GM12873 (cell line): ENCODE data around the gene SCN2A.
A peak's percentile ranks its signal among the peaks of the same experiment; 100 is the strongest.

ENCODE experiments used
- CTCF ChIP-seq: IDR thresholded peaks from 2 replicates; pipeline ENCODE4 v1.5.1; 2012; ENCODE audit warnings: low read depth, mild to moderate bottlenecking, moderate library complexity, low read length, control low read depth; ENCODE audit not compliant: insufficient read depth; ENCODE audit errors: missing control alignments

Gene SCN2A

GRCh38 chr2:165401285-165401852, 162.2 kb downstream of the SCN2A start:
- TF ChIP-seq CTCF: peak; percentile 62

- no peak for TF ChIP-seq CTCF
Observed at GRCh38 chr2:165402162-165402561, 162.9 kb downstream of the SCN2A start.

GRCh38 chr2:165406173-165406572, 167.0 kb downstream of the SCN2A start:
- no peak for TF ChIP-seq CTCF

GRCh38 chr2:165407466-165407865, 168.3 kb downstream of the SCN2A start:
- TF ChIP-seq CTCF: no peak

- no peak for TF ChIP-seq CTCF
Observed at GRCh38 chr2:165408186-165408585, 169.0 kb downstream of the SCN2A start.

GRCh38 chr2:165410276-165410675, 171.1 kb downstream of the SCN2A start:
- no peak for TF ChIP-seq CTCF

GRCh38 chr2:165414187-165414586, 175.0 kb downstream of the SCN2A start:
- no peak for TF ChIP-seq CTCF

GRCh38 chr2:165417009-165417408, 177.8 kb downstream of the SCN2A start:
- peak; percentile 19 for TF ChIP-seq CTCF
